Bronchial epithelial cell (primary cell): ENCODE measurements around the gene UVSSA. TPM values are rescaled to one million over a fixed set of nuclear protein-coding genes. Genes with fewer than 3 reads are reported as not detected.
"Not testable (repeated sequence)": the region's sequence is repeated elsewhere in the genome, so short reads cannot be mapped to it uniquely, and the experiment has no call there.

Experiments
- DNase-seq: peaks from one replicate; pipeline ENCODE4 v3.0.0-alpha.2; 2010; ENCODE audit warnings: low read depth
- FAIRE-seq: peaks from 2 replicates; lab custom pipeline; 2011; peaks lifted over from hg19 to GRCh38; lab: Jason Lieb, UNC
- H3K27me3 ChIP-seq: 2 replicates; pipeline ENCODE4 v1.5.1; 2011; ENCODE audit warnings: low read length; ENCODE audit not compliant: control insufficient read depth, insufficient read depth
- H3K36me3 ChIP-seq: 2 replicates; pipeline ENCODE4 v1.5.1; 2011; ENCODE audit warnings: low read length; ENCODE audit not compliant: control insufficient read depth, insufficient read depth
- H3K4me3 ChIP-seq: 2 replicates; pipeline ENCODE4 v1.5.1; 2011; ENCODE audit warnings: mild to moderate bottlenecking, low read depth, low read length, control low read depth
- CTCF ChIP-seq: IDR thresholded peaks from 2 replicates; pipeline ENCODE4 v1.5.1; 2011; ENCODE audit warnings: mild to moderate bottlenecking, moderate library complexity, low read length, control low read depth, inconsistent platforms; ENCODE audit not compliant: insufficient read depth, severe bottlenecking
- total RNA-seq: library from RNA; depleted of rRNA; stranded (reverse); fragments of >200 nt; gene quantifications from 2 replicates; pipeline ENCODE4 v1.2.1, GENCODE V29; 2014

UVSSA gene
- total RNA-seq, 1 donor from 2014 or later: 8.2 TPM

GRCh38 chr4:1385373-1386340 is 38.6 kb downstream of the UVSSA start:
- DNase-seq (no peak), FAIRE-seq (no peak)
- Histone ChIP-seq H3K36me3 (peaks cover 3% of the 10 kb centered on the region), H3K4me3 (no peak overlapping the region), H3K27me3 (no peaks in the 10 kb centered on the region)
- no peak for TF ChIP-seq CTCF

- H3K4me3 ChIP-seq, H3K36me3 ChIP-seq, FAIRE-seq, H3K27me3 ChIP-seq, DNase-seq: not testable (repeated sequence)
These were observed 46.4 kb downstream of the UVSSA start for GRCh38 chr4:1393363-1393762.

- TF ChIP-seq CTCF: no peak
- peaks cover 2% of the 10 kb centered on the region for H3K36me3 ChIP-seq
- no peaks in the 10 kb centered on the region for H3K27me3 ChIP-seq
- FAIRE-seq (peak; percentile 83), DNase-seq (no peak)
- H3K4me3 ChIP-seq: no peak overlapping the region
These were observed 46.9 kb downstream of the UVSSA start for GRCh38 chr4:1393866-1394265.

- DNase-seq, H3K4me3 ChIP-seq, FAIRE-seq, H3K36me3 ChIP-seq, H3K27me3 ChIP-seq: not testable (repeated sequence)
These were observed 47.8 kb downstream of the UVSSA start for GRCh38 chr4:1394554-1395388.

GRCh38 chr4:1395389-1395820 is 48.4 kb downstream of the UVSSA start:
- DNase-seq, FAIRE-seq, H3K27me3 ChIP-seq, H3K36me3 ChIP-seq, H3K4me3 ChIP-seq: not testable (repeated sequence)

- Histone ChIP-seq H3K36me3 (no peaks in the 10 kb centered on the region), H3K4me3 (no peak overlapping the region), H3K27me3 (peaks cover 4% of the 10 kb centered on the region)
- no peak for DNase-seq
- TF ChIP-seq CTCF: no peak
- no peak for FAIRE-seq
These were observed 49.2 kb downstream of the UVSSA start for GRCh38 chr4:1395941-1396805.
